IMR-90 (cell line): ENCODE data around the gene KCNQ2.

Experiments used
- CEBPB ChIP-seq: IDR thresholded peaks from 2 replicates; pipeline ENCODE4 v1.6.1; 2012; ENCODE audit warnings: low read depth, low read length, improper control_type of control experiment
- POLR2A ChIP-seq: IDR thresholded peaks from 2 replicates; pipeline ENCODE4 v1.6.1; 2012; ENCODE audit warnings: mild to moderate bottlenecking, low read depth, low read length
- RAD21 ChIP-seq: IDR thresholded peaks from 2 replicates; pipeline ENCODE4 v1.6.1; 2012; ENCODE audit warnings: low read length, improper control_type of control experiment
- RFX5 ChIP-seq: IDR thresholded peaks from 2 replicates; pipeline ENCODE4 v1.8.0; 2012; ENCODE audit warnings: low read depth, mild to moderate bottlenecking, low read length, moderate library complexity
- TF ChIP-seq, protein P1 (sequence below): conservative IDR thresholded peaks from 2 replicates; pipeline ENCODE4 v1.5.1; 2012; ENCODE audit warnings: mild to moderate bottlenecking, low read depth, low read length, improper control_type of control experiment
- TF ChIP-seq, protein P2 (sequence below): fragments of 150-350 bp; IDR thresholded peaks from 2 replicates; pipeline ENCODE4 v1.6.1; 2016; ENCODE audit warnings: low read depth, mild to moderate bottlenecking, low read length, moderate library complexity, borderline replicate concordance

DNA sequence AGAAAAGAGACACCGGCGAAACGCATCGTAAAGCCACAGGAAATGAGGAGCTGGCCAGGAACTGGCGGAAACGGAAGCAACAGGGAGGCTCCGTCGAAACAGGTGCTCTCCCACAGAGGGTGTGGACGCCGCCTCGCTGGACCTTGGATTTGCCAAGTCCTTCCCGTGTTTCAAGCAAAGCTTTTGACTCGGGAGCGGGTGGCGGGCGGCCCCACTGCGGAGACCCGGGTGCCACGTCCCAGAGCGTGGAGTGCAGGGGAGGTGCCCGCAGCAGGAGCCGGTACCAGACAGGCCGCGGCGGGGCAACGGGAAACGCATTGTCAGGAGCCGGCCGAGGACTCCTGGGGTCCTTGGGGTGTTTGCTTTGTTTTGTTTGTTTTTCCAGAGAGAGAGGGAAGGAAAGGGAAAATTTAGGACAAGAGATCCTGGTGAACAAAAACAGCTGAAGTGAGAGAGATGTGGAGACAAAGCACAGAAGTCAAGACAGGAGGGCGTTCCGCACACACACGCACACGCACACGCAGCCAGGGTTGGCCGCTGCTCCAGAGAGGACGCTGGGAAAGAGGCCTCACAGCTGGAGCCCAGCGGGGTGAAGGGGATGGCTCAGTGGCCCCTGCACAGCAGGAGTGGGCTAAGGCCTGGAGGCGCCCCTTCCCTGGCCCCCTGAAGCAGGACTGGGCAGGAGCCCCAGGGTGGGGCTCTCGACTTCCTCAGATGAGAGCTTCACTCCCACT is 60.4 kb downstream of the KCNQ2 start:
- TF ChIP-seq POLR2A (no peak), CEBPB (no peak), RFX5 (no peak), RAD21 (no peak)
- TF ChIP-seq, protein P1, sequence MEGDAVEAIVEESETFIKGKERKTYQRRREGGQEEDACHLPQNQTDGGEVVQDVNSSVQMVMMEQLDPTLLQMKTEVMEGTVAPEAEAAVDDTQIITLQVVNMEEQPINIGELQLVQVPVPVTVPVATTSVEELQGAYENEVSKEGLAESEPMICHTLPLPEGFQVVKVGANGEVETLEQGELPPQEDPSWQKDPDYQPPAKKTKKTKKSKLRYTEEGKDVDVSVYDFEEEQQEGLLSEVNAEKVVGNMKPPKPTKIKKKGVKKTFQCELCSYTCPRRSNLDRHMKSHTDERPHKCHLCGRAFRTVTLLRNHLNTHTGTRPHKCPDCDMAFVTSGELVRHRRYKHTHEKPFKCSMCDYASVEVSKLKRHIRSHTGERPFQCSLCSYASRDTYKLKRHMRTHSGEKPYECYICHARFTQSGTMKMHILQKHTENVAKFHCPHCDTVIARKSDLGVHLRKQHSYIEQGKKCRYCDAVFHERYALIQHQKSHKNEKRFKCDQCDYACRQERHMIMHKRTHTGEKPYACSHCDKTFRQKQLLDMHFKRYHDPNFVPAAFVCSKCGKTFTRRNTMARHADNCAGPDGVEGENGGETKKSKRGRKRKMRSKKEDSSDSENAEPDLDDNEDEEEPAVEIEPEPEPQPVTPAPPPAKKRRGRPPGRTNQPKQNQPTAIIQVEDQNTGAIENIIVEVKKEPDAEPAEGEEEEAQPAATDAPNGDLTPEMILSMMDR = no peak
- TF ChIP-seq, protein P2, sequence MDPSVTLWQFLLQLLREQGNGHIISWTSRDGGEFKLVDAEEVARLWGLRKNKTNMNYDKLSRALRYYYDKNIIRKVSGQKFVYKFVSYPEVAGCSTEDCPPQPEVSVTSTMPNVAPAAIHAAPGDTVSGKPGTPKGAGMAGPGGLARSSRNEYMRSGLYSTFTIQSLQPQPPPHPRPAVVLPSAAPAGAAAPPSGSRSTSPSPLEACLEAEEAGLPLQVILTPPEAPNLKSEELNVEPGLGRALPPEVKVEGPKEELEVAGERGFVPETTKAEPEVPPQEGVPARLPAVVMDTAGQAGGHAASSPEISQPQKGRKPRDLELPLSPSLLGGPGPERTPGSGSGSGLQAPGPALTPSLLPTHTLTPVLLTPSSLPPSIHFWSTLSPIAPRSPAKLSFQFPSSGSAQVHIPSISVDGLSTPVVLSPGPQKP = no peak
